ENCODE results near the gene ORC5.

- no peak for TF ChIP-seq TAF1 (IDR thresholded peaks at IDR 0.05; ENCODE audit: borderline replicate concordance, insufficient read depth, low read length)
- no peak for TF ChIP-seq REST (IDR thresholded peaks at IDR 0.05; ENCODE audit: insufficient read depth in 1 of 2, low read depth in 2 of 2, low read length in 2 of 2)
- TF ChIP-seq POLR2AphosphoS5 (IDR thresholded peaks at IDR 0.05; ENCODE audit: low read depth, low read length) = no peak
- TF ChIP-seq FOXP2 (optimal IDR thresholded peaks at IDR 0.05; ENCODE audit: borderline replicate concordance, extremely low read depth, extremely low read length, insufficient read depth) = no peak
- no peak for TF ChIP-seq SIN3A (IDR thresholded peaks at IDR 0.05; ENCODE audit: borderline replicate concordance, insufficient read depth, low read length)
Observed at GRCh38 chr7:104192434-104192833, 15.4 kb downstream of the ORC5 start.

All from PFSK-1 (cell line).